G401 (cell line): ENCODE measurements around the gene CDH9. TPM values are rescaled to one million over a fixed set of nuclear protein-coding genes. Genes with fewer than 3 reads are reported as not detected.

ENCODE experiments used
- DNase-seq: peaks from one replicate; pipeline ENCODE4 v3.0.0-alpha.2; 2015; ENCODE audit warnings: low spot score
- in situ Hi-C: cut with HindIII; loops from 2 replicates; pipeline ENCODE4 v1.10.0; 2016; ENCODE audit warnings: low sequenced_read_pairs, mixed read lengths
- total RNA-seq: library from RNA; depleted of rRNA; stranded (reverse); fragments of >200 nt; shearing (Covaris generic); gene quantifications from 2 replicates; pipeline ENCODE4 v1.2.3, GENCODE V29; 2014; rRNA removed

CDH9 gene
- total RNA-seq, result not detected in 2 replicates

- in situ Hi-C loops, result no loop called here
- no peak for DNase-seq
Observed at GRCh38 chr5:27038476-27038875, at the start of gene CDH9. CDH9 (minus strand) TSS chr5:27038586; CDS start chr5:26988333, 50,253 bp downstream.

- in situ Hi-C loops, result no loop called here
- peak; percentile 13 for DNase-seq
Observed at GRCh38 chr5:27087747-27088146, 49.4 kb upstream of the CDH9 start.

- DNase-seq, result peak; percentile 52
- in situ Hi-C loops, result no loop called here
Observed at GRCh38 chr5:27083449-27084415, 45.3 kb upstream of the CDH9 start.

- in situ Hi-C loops, result no loop called here
- no peak for DNase-seq
Observed at GRCh38 chr5:27080147-27080546, 41.8 kb upstream of the CDH9 start.

GRCh38 chr5:27062451-27062850, 24.1 kb upstream of the CDH9 start:
- in situ Hi-C loops, result no loop called here
- DNase-seq, result no peak

- in situ Hi-C loops, result no loop called here
- DNase-seq, result no peak
Observed at GRCh38 chr5:27048510-27048909, 10.1 kb upstream of the CDH9 start.

GRCh38 chr5:27041372-27041771, 3.0 kb upstream of the CDH9 start:
- in situ Hi-C loops, result no loop called here

GRCh38 chr5:27034565-27034964, 3.8 kb downstream of the CDH9 start:
- in situ Hi-C loops, result no loop called here
- DNase-seq, result no peak

More at GRCh38 chr5:27041372-27041771, 3.0 kb upstream of the CDH9 start:
- DNase-seq, result no peak

- no peak for DNase-seq
- in situ Hi-C loops, result no loop called here
Observed at GRCh38 chr5:27026801-27027200, 11.6 kb downstream of the CDH9 start.

GRCh38 chr5:27026063-27026462, 12.3 kb downstream of the CDH9 start:
- in situ Hi-C loops, result no loop called here
- no peak for DNase-seq

GRCh38 chr5:27021471-27021870, 16.9 kb downstream of the CDH9 start:
- no peak for DNase-seq
- in situ Hi-C loops, result no loop called here

- DNase-seq, result peak; percentile 27
- in situ Hi-C loops, result no loop called here
Observed at GRCh38 chr5:27020973-27021372, 17.4 kb downstream of the CDH9 start.

- in situ Hi-C loops, result no loop called here
- DNase-seq, result no peak
Observed at GRCh38 chr5:27015758-27016157, 22.6 kb downstream of the CDH9 start.

- no peak for DNase-seq
- in situ Hi-C loops, result no loop called here
Observed at GRCh38 chr5:27011274-27011673, 27.1 kb downstream of the CDH9 start.

GRCh38 chr5:27010646-27011045, 27.7 kb downstream of the CDH9 start:
- in situ Hi-C loops, result no loop called here
- DNase-seq, result no peak

GRCh38 chr5:27009540-27009915, 28.9 kb downstream of the CDH9 start:
- in situ Hi-C loops, result no loop called here
- DNase-seq, result no peak

GRCh38 chr5:27008604-27009539, 29.5 kb downstream of the CDH9 start:
- in situ Hi-C loops, result no loop called here
- DNase-seq, result no peak

- no peak for DNase-seq
- in situ Hi-C loops, result no loop called here
Observed at GRCh38 chr5:27007121-27007520, 31.3 kb downstream of the CDH9 start.

GRCh38 chr5:26986985-26987384, 51.4 kb downstream of the CDH9 start:
- in situ Hi-C loops, result no loop called here

GRCh38 chr5:26981750-26982149, 56.6 kb downstream of the CDH9 start:
- no peak for DNase-seq
- in situ Hi-C loops, result no loop called here

More at GRCh38 chr5:26986985-26987384, 51.4 kb downstream of the CDH9 start:
- DNase-seq, result no peak
